Panc1 (cell line): ENCODE measurements around the gene RNF8.

ENCODE experiments used
- CTCF ChIP-seq: fragments of 450-650 bp; IDR thresholded peaks from 2 replicates; pipeline ENCODE4 v1.5.1; 2017; ENCODE audit warnings: mild to moderate bottlenecking
- POLR2AphosphoS5 ChIP-seq: IDR thresholded peaks from 2 replicates; pipeline ENCODE4 v1.6.1; 2012; ENCODE audit warnings: mild to moderate bottlenecking, low read depth, low read length, moderate library complexity
- REST ChIP-seq, 2 experiments: IDR thresholded peaks; 2 replicates each; pipeline ENCODE4 v1.6.1; 2011 to 2012; ENCODE audit warnings: low read depth in 2 of 2, control low read depth in 1 of 2, low read length in 1 of 2, mild to moderate bottlenecking in 1 of 2, moderate library complexity in 1 of 2; ENCODE audit not compliant: insufficient read depth in 1 of 2
- TCF7L2 ChIP-seq: IDR thresholded peaks from 2 replicates; pipeline ENCODE4 v1.6.1; 2011; ENCODE audit warnings: mild to moderate bottlenecking, low read depth, low read length, inconsistent platforms

GRCh38 chr6:37311741-37312473 is 41.9 kb upstream of the RNF8 start:
- TF ChIP-seq POLR2AphosphoS5, result no peak
- TF ChIP-seq CTCF, result no peak
- TF ChIP-seq REST (IDR thresholded peaks at IDR 0.05; ENCODE audit: insufficient read depth in 1 of 2, low read depth in 2 of 2, low read length in 1 of 2), result no peak
- no peak for TF ChIP-seq TCF7L2
